Measurements from ENCODE around the gene THAP7.

Gene THAP7

DNA sequence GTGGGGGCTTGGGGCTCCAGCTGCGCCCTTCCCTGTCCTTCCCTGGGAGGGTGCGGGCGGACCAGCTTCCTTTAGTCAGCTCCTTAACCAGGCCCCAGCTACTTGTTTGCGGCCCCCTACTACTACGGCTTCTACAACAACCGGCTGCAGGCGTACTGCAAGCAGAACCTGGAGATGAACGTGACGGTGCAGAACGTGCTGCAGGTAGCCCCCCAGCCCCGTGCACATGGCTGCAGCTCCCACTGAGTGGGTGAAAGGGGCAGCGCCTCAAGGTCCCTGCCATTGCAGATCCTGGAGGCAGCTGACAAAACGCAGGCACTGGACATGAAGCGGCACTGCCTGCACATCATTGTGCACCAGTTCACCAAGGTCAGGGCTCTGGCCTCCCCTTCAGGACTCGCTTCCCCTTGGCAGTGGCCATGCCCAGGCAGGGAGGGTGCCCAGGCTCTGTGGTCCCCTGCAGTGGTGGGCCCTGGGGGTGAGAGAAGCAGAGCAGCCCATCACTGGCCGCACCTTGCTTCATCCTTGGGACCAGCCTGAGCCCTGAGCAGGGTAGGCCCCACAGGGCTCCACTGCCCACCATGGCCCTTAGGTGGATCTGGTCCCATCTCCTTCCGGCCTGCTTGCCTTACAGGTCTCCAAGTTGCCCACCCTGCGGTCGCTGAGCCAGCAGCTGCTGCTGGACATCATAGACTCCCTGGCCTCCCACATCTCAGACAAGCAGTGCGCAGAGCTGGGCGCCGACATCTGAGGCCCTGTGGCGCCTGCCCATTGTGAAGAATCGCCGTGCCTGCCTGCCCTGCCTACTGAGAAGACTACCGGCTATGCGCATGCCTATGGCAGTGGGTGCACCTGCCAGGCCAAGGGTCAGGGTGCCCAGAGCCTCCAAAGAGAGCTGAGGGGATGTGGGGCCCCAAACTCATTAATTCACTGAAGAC lies 5.1 kb downstream of the THAP7 start:
- FAIRE-seq (no peak), DNase-seq (ENCODE audit: insufficient read length, low spot score) (no peak)
- no peak for TF ChIP-seq POLR2A (IDR thresholded peaks at IDR 0.05; ENCODE audit: low read depth, low read length)

DNA sequence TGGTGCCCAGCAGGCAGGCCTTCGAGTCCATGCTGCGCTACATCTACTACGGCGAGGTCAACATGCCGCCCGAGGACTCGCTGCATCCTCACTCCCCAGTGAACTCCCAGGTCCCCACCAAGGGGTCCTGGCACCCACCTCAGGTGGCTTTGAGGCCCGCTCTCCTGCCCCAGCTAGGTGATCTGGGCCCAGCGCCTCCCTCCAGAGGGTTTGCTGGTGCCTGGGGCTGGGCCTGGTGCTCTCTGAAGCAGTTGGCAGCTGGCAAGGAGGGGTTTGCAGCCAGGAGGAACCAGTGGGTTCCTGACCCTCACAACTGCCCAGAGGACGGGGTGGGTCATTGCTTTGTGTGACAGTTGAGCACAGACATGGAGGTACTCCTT lies 5.9 kb downstream of the THAP7 start:
- TF ChIP-seq POLR2A (IDR thresholded peaks at IDR 0.05; ENCODE audit: low read depth, low read length): no peak
- no peak for DNase-seq (ENCODE audit: insufficient read length, low spot score)
- FAIRE-seq: no peak

DNA sequence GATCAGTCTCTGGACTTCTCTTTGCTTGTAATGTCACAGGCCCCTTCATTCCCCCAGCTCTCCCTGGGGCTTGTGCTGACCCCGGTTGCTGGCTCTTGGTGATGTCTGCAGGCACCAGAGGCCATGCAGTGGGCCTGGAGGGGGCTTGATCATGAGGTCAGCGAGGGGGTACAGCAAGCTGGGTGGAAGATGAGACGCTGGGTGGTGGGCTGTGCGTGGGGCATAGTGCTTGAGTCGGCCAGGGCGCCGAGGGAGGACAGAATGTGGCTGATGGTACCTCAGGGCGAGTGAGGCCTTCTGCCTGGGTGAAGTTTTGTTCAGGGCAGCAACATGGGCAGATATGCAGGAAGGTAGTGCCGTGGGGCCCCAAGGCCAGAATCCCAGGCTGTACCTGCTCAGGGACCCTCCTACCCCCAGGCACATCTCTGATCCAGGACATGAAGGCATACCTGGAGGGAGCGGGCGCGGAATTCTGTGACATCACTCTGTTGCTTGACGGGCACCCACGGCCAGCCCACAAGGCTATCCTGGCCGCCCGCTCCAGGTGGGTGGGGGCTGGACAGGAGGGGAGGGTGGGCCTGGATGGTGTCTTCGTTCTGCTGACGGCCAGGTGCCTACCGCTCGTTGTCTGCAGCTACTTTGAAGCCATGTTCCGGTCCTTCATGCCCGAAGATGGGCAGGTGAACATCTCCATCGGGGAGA lies 6.4 kb downstream of the THAP7 start:
- FAIRE-seq: no peak
- no peak for TF ChIP-seq POLR2A (IDR thresholded peaks at IDR 0.05; ENCODE audit: low read depth, low read length)
- DNase-seq (ENCODE audit: insufficient read length, low spot score): no peak

DNA sequence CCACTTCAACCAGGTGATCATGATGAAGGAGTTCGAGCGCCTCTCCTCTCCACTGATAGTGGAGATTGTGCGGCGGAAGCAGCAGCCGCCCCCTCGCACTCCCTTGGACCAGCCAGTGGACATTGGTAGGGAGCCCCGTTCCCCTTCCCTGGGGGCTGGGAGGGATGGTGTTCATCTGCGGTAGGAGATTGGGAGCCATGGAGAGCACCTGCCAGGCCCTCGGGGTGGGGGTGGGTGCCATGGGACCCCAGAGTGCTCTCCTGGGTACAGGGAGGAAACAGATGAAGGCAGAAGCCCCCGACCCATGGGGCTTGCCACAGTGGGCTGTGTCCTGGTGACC lies 7.0 kb downstream of the THAP7 start:
- FAIRE-seq: no peak

DNA sequence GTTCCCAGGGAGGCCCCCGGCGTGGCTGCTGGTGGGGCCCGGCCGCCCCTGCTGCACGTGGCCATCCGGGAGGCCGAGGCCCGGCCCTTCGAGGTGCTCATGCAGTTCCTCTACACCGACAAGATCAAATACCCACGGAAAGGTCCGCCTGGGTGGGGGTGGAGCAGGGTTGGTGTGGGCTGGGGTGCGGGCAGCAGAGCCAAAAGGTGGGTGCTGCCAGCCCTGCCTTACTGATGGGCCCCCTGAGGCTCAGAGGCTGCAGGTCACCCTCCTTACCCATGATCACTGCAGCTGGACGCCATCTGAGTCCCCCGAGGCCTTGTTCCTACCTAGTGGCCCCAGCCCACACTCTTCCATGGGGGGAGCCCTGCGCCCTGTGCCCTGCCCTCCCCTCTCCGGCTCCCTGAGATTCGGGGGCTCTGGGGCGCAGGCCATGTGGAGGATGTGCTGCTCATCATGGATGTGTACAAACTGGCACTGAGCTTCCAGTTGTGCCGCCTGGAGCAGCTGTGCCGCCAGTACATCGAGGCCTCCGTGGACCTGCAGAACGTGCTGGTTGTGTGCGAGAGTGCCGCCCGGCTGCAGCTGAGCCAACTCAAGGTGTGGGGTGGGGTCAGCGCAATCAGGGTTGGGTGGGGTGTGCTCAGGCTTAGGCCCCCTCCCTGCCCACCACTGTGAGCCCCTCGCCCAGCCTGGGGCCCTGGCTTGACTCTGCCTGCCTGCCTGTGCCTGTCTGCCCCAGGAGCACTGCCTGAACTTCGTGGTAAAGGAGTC lies 7.6 kb downstream of the THAP7 start:
- DNase-seq (ENCODE audit: insufficient read length, low spot score): no peak
- no peak for TF ChIP-seq POLR2A (IDR thresholded peaks at IDR 0.05; ENCODE audit: low read depth, low read length)
- FAIRE-seq: no peak

More for the DNA sequence above, 7.0 kb downstream of the THAP7 start:
- TF ChIP-seq POLR2A (IDR thresholded peaks at IDR 0.05; ENCODE audit: low read depth, low read length): no peak
- DNase-seq (ENCODE audit: insufficient read length, low spot score): no peak

DNA sequence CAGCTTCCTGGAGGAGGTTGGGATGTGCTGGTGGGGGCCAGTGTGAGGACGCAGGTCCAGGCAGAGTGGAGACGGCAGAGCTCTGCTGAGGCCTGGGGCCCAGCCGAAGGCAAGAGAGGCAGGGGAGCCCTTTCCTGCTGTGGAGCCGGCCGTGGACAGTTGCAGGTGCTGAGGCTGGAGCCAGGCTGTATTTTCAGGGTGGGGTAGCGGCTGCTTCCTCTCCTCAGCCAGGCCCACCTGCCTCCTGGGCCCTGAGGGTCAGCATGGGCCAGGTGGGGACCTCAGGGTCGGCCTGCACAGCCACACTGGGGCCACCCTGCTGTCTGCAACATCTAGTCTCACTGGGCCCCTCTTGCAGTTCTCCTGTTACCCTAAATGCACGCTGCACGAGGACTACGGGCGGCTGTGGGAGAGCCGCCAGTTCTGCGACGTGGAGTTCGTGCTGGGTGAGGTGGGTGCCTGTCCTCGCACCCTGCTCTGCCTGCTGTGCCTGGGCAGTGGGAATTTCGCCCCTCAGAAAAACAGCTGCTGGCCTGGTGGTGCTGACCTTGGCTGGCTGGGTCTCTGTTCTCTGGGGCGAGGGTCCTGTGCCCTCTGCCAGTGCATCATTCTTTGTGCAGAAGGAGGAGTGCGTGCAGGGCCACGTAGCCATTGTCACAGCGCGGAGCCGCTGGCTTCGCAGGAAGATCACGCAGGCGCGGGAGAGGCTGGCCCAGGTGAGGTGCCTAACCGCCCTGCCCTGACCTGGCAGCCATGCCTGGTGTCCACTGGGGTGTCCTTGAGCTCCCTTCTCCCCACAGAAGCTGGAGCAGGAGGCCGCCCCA lies 8.4 kb downstream of the THAP7 start:
- TF ChIP-seq POLR2A (IDR thresholded peaks at IDR 0.05; ENCODE audit: low read depth, low read length): no peak
- FAIRE-seq: no peak
- DNase-seq (ENCODE audit: insufficient read length, low spot score): no peak

DNA sequence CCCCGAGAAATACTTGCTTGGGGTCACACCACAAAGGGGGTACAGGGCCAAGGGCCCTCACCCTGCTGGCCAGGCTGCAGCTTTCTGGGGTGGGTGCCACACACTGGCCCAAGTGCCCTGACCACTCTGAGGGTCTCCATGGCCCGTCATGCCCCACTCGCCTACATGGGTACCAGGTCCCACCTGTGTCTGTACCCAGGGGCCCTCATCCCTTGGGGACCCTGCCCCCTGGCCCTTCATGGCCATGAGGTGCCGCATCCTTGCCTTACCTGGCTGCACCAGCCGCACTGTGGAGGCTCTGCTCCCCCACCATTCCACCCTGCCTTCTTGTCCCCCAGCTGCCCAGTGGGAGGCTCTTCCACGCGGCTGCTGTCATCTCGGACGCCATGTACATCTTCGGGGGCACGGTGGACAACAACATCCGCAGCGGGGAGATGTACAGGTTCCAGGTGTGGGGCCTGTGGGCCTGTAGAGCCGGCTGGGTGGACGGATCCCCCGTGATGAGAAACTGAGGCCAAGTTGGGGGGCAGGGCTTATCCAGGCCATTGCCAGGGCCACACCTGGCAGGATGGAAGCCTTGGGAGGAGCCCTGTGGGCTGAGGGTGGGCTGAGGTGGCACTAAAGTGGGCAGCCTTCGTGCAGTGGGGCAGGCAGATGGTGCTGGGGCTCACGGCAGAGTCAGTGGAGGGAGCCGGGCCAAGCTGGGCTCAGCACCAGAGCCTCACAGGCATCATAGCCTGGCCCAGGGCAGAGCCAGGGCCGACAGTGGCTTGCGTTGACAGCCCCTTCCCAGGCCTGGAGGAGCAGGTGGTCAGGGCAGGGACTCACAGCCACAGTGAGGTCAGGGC lies 9.2 kb downstream of the THAP7 start:
- FAIRE-seq (no peak), DNase-seq (ENCODE audit: insufficient read length, low spot score) (no peak)
- TF ChIP-seq POLR2A (IDR thresholded peaks at IDR 0.05; ENCODE audit: low read depth, low read length): no peak

DNA sequence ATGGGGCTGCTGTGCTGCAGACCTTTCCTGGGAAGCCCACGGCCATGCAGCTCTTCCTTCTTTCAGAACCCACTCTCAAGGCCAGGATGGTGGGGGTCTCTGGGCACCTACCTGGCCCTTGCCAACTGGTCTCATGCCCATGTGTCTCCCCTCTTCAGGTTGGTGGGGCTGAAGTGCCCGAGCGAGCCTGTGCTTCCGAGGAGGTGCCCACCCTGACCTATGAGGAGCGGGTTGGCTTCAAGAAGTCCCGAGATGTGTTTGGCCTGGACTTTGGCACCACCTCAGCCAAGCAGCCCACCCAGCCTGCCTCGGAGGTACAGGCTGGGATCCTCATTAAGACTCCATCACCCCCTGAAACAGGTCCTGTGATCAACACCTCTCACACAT lies 9.9 kb downstream of the THAP7 start:
- DNase-seq (ENCODE audit: insufficient read length, low spot score) (no peak), FAIRE-seq (no peak)
- TF ChIP-seq POLR2A (IDR thresholded peaks at IDR 0.05; ENCODE audit: low read depth, low read length): no peak

DNA sequence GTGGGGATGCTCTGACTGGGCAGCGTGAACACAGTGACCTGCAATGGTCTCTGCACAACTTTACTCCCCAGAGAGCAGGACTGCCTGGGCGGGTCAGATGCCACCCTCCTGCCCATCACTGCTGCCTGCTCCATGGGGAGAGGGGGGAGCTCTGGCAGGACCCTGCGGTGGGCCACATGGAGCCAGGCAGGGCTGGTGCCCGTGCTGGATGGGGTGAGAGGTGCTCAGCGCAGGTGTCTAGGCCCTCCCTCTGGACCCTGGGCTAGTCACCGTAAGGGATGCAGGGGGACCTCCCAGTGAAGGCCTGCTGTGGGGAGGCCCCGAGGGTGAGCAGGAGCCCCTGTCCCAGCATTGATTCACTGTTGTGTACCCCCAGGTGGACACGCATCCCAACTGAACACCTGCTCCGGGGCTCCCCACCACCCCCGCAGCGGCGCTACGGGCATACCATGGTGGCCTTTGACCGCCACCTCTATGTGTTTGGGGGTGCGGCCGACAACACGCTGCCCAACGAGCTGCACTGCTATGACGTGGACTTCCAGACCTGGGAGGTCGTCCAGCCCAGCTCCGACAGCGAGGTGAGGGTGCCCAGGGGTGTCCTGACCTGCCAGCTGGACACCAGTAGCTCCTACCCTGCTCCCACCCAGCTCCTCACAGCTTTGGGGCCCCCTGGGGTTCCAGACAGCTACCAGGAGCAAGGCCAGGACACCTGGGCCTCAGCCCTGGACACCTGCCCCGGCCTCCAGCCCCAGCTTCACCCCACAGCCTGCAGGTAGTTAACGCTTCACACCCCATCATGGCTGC lies 10.5 kb downstream of the THAP7 start:
- no peak for DNase-seq (ENCODE audit: insufficient read length, low spot score)
- no peak for FAIRE-seq
- no peak for TF ChIP-seq POLR2A (IDR thresholded peaks at IDR 0.05; ENCODE audit: low read depth, low read length)

DNA sequence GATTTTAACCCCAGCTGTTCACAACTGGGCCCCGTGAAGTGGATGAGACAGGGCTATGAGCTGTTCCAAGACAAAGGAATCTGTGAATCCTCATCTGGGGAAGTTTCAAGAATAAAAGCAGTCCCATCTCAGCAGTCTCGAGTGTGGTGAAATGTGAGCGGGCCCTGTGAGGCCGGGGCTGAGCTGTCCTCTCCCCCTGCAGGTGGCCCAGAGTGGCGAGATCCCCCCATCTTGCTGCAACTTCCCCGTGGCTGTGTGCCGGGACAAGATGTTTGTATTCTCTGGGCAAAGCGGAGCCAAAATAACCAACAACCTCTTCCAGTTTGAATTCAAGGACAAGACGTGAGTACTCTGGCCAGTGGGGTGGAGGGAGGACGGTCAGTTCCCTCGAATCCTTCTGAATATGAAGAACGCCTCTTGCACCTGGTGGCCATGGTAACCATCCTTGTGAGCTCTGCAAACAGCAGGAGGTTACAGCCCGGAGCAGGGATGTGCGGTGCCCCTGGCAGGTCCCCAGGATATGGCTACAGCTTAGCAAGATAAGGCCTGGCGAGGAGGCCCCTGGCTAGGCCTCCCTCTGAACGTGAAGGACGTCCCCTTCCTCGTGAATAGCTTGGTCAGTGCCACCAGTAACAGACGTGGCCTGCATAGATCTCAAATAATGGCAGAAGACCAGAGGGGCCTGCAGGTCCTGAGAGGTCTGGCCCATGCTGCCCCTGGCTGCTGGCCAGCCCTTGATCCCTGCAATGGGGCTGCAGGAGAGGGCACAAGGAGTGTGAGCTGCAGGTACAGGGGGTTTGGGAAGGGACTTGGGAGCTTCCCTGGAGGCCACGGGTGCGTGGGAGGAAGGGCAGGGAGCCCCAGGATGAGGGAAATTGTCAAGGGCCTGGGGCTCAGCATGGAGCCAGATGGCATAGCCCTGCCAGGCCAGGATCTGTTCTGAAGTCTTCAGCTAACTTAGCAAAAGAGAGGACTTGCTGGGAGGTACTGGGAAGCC lies 11.4 kb downstream of the THAP7 start:
- no peak for TF ChIP-seq POLR2A (IDR thresholded peaks at IDR 0.05; ENCODE audit: low read depth, low read length)
- no peak for DNase-seq (ENCODE audit: insufficient read length, low spot score)
- FAIRE-seq: no peak

Data from H54 (cell line).